HG02973 (cell line): ENCODE measurements around the gene A3GALT2.
A peak's percentile ranks its signal among the peaks of the same experiment; 100 is the strongest.

Source experiments
- ATAC-seq: cut with Tn5 transposase; IDR thresholded peaks from one replicate; pipeline ENCODE4 v1.9.1; 2021; ENCODE audit warnings: moderate library complexity; ENCODE audit not compliant: unreplicated experiment

A3GALT2 gene

GRCh38 chr1:33350611-33351280 lies 29.8 kb upstream of the A3GALT2 start:
- no peak for ATAC-seq

GRCh38 chr1:33349778-33350610 lies 29.1 kb upstream of the A3GALT2 start:
- peak; percentile 74 for ATAC-seq

- peak; percentile 29 for ATAC-seq
Observed at GRCh38 chr1:33349081-33349759, 28.3 kb upstream of the A3GALT2 start.

- no peak for ATAC-seq
Observed at GRCh38 chr1:33348676-33349080, 27.8 kb upstream of the A3GALT2 start.

GRCh38 chr1:33348194-33348593 lies 27.3 kb upstream of the A3GALT2 start:
- no peak for ATAC-seq

- no peak for ATAC-seq
Observed at GRCh38 chr1:33347650-33347992, 26.7 kb upstream of the A3GALT2 start.

- no peak for ATAC-seq
Observed at GRCh38 chr1:33346927-33347649, 26.2 kb upstream of the A3GALT2 start.

GRCh38 chr1:33346533-33346926 lies 25.6 kb upstream of the A3GALT2 start:
- no peak for ATAC-seq

- ATAC-seq = no peak
Observed at GRCh38 chr1:33344896-33345560, 24.1 kb upstream of the A3GALT2 start.

- ATAC-seq = no peak
Observed at GRCh38 chr1:33343539-33343938, 22.6 kb upstream of the A3GALT2 start.

GRCh38 chr1:33342041-33342723 lies 21.3 kb upstream of the A3GALT2 start:
- no peak for ATAC-seq

GRCh38 chr1:33341190-33341589 lies 20.3 kb upstream of the A3GALT2 start:
- ATAC-seq = no peak

- no peak for ATAC-seq
Observed at GRCh38 chr1:33339413-33339812, 18.5 kb upstream of the A3GALT2 start.

GRCh38 chr1:33338440-33339211 lies 17.7 kb upstream of the A3GALT2 start:
- no peak for ATAC-seq

GRCh38 chr1:33338048-33338439 lies 17.1 kb upstream of the A3GALT2 start:
- ATAC-seq = no peak

GRCh38 chr1:33337441-33337840 lies 16.5 kb upstream of the A3GALT2 start:
- ATAC-seq = no peak

- ATAC-seq = no peak
Observed at GRCh38 chr1:33336580-33336979, 15.7 kb upstream of the A3GALT2 start.

- ATAC-seq = no peak
Observed at GRCh38 chr1:33335020-33335419, 14.1 kb upstream of the A3GALT2 start.

- no peak for ATAC-seq
Observed at GRCh38 chr1:33334081-33334552, 13.2 kb upstream of the A3GALT2 start.
